Keratinocyte (primary cell): ENCODE results near the gene TMEM88. TPM values are rescaled to one million over a fixed set of nuclear protein-coding genes. Genes with fewer than 3 reads are reported as not detected.

ENCODE experiments used
- DNase-seq: peaks from one replicate; pipeline ENCODE4 v3.0.0-alpha.2; 2011; ENCODE audit warnings: low read depth, missing footprints, low spot score
- FAIRE-seq: peaks from 2 replicates; lab custom pipeline; 2011; peaks lifted over from hg19 to GRCh38; lab: Jason Lieb, UNC
- H2AFZ ChIP-seq: 2 replicates; pipeline ENCODE4 v1.6.0; 2012; ENCODE audit warnings: low read length, control low read depth, inconsistent platforms; ENCODE audit not compliant: control insufficient read depth
- H3K27ac ChIP-seq: 2 replicates; pipeline ENCODE4 v1.5.1; 2011; ENCODE audit warnings: low read length; ENCODE audit not compliant: control insufficient read depth, insufficient read depth
- H3K27me3 ChIP-seq: 3 replicates; pipeline ENCODE4 v1.6.0; 2011; ENCODE audit warnings: low read length; ENCODE audit not compliant: control insufficient read depth, insufficient read depth; ENCODE audit errors: extremely low read depth
- H3K36me3 ChIP-seq, 2 experiments: 2 replicates in 1 of 2; 3 replicates in 1 of 2; pipeline ENCODE4 v1.5.1; 2011; ENCODE audit warnings: low read length in 2 of 2, mild to moderate bottlenecking in 1 of 2; ENCODE audit not compliant: control insufficient read depth in 2 of 2, insufficient read depth in 2 of 2; ENCODE audit errors: extremely low read depth in 1 of 2
- H3K4me1 ChIP-seq: 3 replicates; pipeline ENCODE4 v1.5.1; 2011; ENCODE audit warnings: low read length; ENCODE audit not compliant: control insufficient read depth, insufficient read depth; ENCODE audit errors: extremely low read depth
- H3K4me2 ChIP-seq: 3 replicates; pipeline ENCODE4 v1.6.0; 2011; ENCODE audit warnings: low read depth, low read length; ENCODE audit not compliant: control insufficient read depth, insufficient read depth; ENCODE audit errors: extremely low read depth
- H3K4me3 ChIP-seq, 3 experiments: fragments of 200-600 bp in 1 of 3; sonication (generic) in 1 of 3; 2 replicates in 2 of 3; 3 replicates in 1 of 3; pipeline ENCODE4 v1.5.1; 2011 to 2016; ENCODE audit warnings: low read length in 3 of 3, mild to moderate bottlenecking in 3 of 3, control low read depth in 2 of 3, inconsistent platforms in 1 of 3, low read depth in 1 of 3, mixed read lengths in 1 of 3, mixed run types in 1 of 3, moderate library complexity in 1 of 3; ENCODE audit not compliant: control insufficient read depth in 2 of 3, insufficient read depth in 2 of 3; ENCODE audit errors: extremely low read depth in 1 of 3
- H3K79me2 ChIP-seq: 2 replicates; pipeline ENCODE4 v1.6.0; 2012; ENCODE audit warnings: low read length; ENCODE audit not compliant: control insufficient read depth, insufficient read depth
- H3K9ac ChIP-seq: 3 replicates; pipeline ENCODE4 v1.6.0; 2011; ENCODE audit warnings: low read length; ENCODE audit not compliant: control insufficient read depth, insufficient read depth; ENCODE audit errors: extremely low read depth
- H3K9me1 ChIP-seq: 3 replicates; pipeline ENCODE4 v1.6.0; 2011; ENCODE audit warnings: low read length; ENCODE audit not compliant: control insufficient read depth, insufficient read depth; ENCODE audit errors: extremely low read depth
- H3K9me3 ChIP-seq: 2 replicates; pipeline ENCODE4 v1.5.1; 2012; ENCODE audit warnings: low read depth, low read length; ENCODE audit not compliant: control insufficient read depth
- H4K20me1 ChIP-seq: 3 replicates; pipeline ENCODE4 v1.6.0; 2011; ENCODE audit warnings: low read length; ENCODE audit not compliant: control insufficient read depth, insufficient read depth; ENCODE audit errors: extremely low read depth
- CTCF ChIP-seq, 3 experiments: IDR thresholded peaks in 1 of 3; conservative IDR thresholded peaks in 1 of 3; optimal IDR thresholded peaks in 1 of 3; 2 replicates in 2 of 3; 3 replicates in 1 of 3; pipeline versions ENCODE3 to v1.5.1; 2011; ENCODE audit warnings: low read length in 3 of 3, mild to moderate bottlenecking in 3 of 3, moderate library complexity in 2 of 3, control low read depth in 1 of 3, inconsistent platforms in 1 of 3; ENCODE audit not compliant: insufficient read depth in 2 of 3; ENCODE audit errors: extremely low read depth in 1 of 3
- EZH2 ChIP-seq: IDR thresholded peaks from one replicate; pipeline ENCODE4 v1.6.1; 2012; ENCODE audit warnings: inconsistent platforms, mild to moderate bottlenecking, low read length, moderate library complexity
- dilution Hi-C: fragments of 300-500 bp; cut with MboI; formaldehyde crosslinking; loops from one replicate; pipeline ENCODE4 v1.7.0; 2020; ENCODE audit warnings: low sequenced_read_pairs; ENCODE audit not compliant: extremely low pct_ligation_motif_present
- polyA plus RNA-seq, 5 experiments: library from polyadenylated mRNA; depleted of rRNA in 3 of 5; stranded (reverse) in 3 of 5; stranded (forward) in 1 of 5; unstranded in 1 of 5; fragments of >200 nt; gene quantifications; 1 replicate in 1 of 5; 2 replicates in 3 of 5; 3 replicates in 1 of 5; pipeline versions ENCODE4 v1.2.1 to v1.2.3, GENCODE V29; 2011 to 2012; ENCODE audit warnings: missing spikeins in 2 of 5, low read depth in 1 of 5, low replicate concordance in 1 of 5

TMEM88 gene
- polyA plus RNA-seq, 1 donor (not counting 4 experiments of a cell fraction or from before 2014, with no cell fraction given), result 0.45 TPM

- Histone ChIP-seq H3K9me3 (no peaks in the 10 kb centered on the region), H3K27ac (no peak overlapping the region), H3K4me1 (no peaks in the 10 kb centered on the region), H3K36me3 (no peaks in the 10 kb centered on the region), H2AFZ (no peak overlapping the region), H3K9me1 (no peaks in the 10 kb centered on the region), H4K20me1 (no peaks in the 10 kb centered on the region), H3K9ac (no peak overlapping the region), H3K4me2 (no peak overlapping the region), H3K4me3 (no peak overlapping the region), H3K79me2 (no peaks in the 10 kb centered on the region), H3K27me3 (no peaks in the 10 kb centered on the region)
- no peak for FAIRE-seq
- TF ChIP-seq CTCF (optimal IDR thresholded peaks at IDR 0.05 in 1 of 3, IDR thresholded peaks at IDR 0.05 in 1 of 3, conservative IDR thresholded peaks at IDR 0.05 in 1 of 3; ENCODE audit: extremely low read depth in 1 of 3, insufficient read depth in 2 of 3, low read length in 3 of 3) (no peak), EZH2 (no peak)
- DNase-seq, result no peak
- dilution Hi-C loops, result no loop called here
These were observed 37.8 kb upstream of the TMEM88 start for GRCh38 chr17:7816926-7817642.

GRCh38 chr17:7817643-7817964 lies 37.3 kb upstream of the TMEM88 start:
- TF ChIP-seq CTCF (optimal IDR thresholded peaks at IDR 0.05 in 1 of 3, IDR thresholded peaks at IDR 0.05 in 1 of 3, conservative IDR thresholded peaks at IDR 0.05 in 1 of 3; ENCODE audit: extremely low read depth in 1 of 3, insufficient read depth in 2 of 3, low read length in 3 of 3) (no peak), EZH2 (no peak)
- H3K27me3 ChIP-seq, result no peaks in the 10 kb centered on the region
- DNase-seq (no peak), FAIRE-seq (no peak)
- H2AFZ ChIP-seq, result no peak overlapping the region
- no peaks in the 10 kb centered on the region for H3K79me2 ChIP-seq
- no peaks in the 10 kb centered on the region for H3K36me3 ChIP-seq
- no peak overlapping the region for H3K4me2 ChIP-seq
- no peaks in the 10 kb centered on the region for H4K20me1 ChIP-seq
- H3K27ac ChIP-seq, result no peak overlapping the region
- H3K9me1 ChIP-seq, result no peaks in the 10 kb centered on the region
- no peaks in the 10 kb centered on the region for H3K9me3 ChIP-seq
- dilution Hi-C loops, result no loop called here
- H3K4me1 ChIP-seq, result no peaks in the 10 kb centered on the region
- no peak overlapping the region for H3K9ac ChIP-seq
- no peak overlapping the region for H3K4me3 ChIP-seq
